MCF 10A (cell line): Measurements from ENCODE around the gene YPEL2. TPM values are rescaled to one million over a fixed set of nuclear protein-coding genes. Genes with fewer than 3 reads are reported as not detected.
"Not testable (repeated sequence)": the region's sequence is repeated elsewhere in the genome, so short reads cannot be mapped to it uniquely, and the experiment has no call there.

Experiments used
- BruUV-seq: library from RNA; stranded (reverse); fragments of 400-500 nt; replicated peaks from 2 replicates; lab custom pipeline; 2021; lab: Mats Ljungman, UMichigan
- CTCF ChIA-PET: fragments of 300-600 bp; sonication (Branson Sonifier 250); formaldehyde crosslinking; extraction: SDS; loops from one replicate; lab custom pipeline; 2021; ENCODE audit warnings: antibody characterized with exemption, inconsistent platforms; lab: Yijun Ruan, JAX
- POLR2A ChIA-PET: fragments of 300-600, 350-650 bp; sonication (Branson Sonifier 250); formaldehyde crosslinking; extraction: SDS; loops from one replicate; lab custom pipeline; 2020; ENCODE audit warnings: antibody characterized with exemption, inconsistent platforms; lab: Yijun Ruan, JAX
- DNase-seq: peaks from one replicate; pipeline ENCODE4 v3.0.0-alpha.2; 2018; ENCODE audit not compliant: unreplicated experiment
- H3K27ac Mint-ChIP-seq: one replicate; pipeline ENCODE4 v1.8.0; 2022; ENCODE audit warnings: mild to moderate bottlenecking, low read depth, mixed read lengths; ENCODE audit not compliant: unreplicated experiment
- H3K27me3 Mint-ChIP-seq: one replicate; pipeline ENCODE4 v1.8.0; 2022; ENCODE audit warnings: mixed read lengths; ENCODE audit not compliant: insufficient read depth, unreplicated experiment
- H3K36me3 Mint-ChIP-seq: one replicate; pipeline ENCODE4 v1.8.0; 2022; ENCODE audit warnings: mild to moderate bottlenecking, moderate library complexity, mixed read lengths; ENCODE audit not compliant: insufficient read depth, unreplicated experiment
- H3K4me1 Mint-ChIP-seq: one replicate; pipeline ENCODE4 v1.8.0; 2022; ENCODE audit warnings: mixed read lengths; ENCODE audit not compliant: insufficient read depth, unreplicated experiment
- H3K4me3 Mint-ChIP-seq: one replicate; pipeline ENCODE4 v1.8.0; 2022; ENCODE audit warnings: mild to moderate bottlenecking, moderate library complexity, mixed read lengths; ENCODE audit not compliant: unreplicated experiment
- H3K9me3 Mint-ChIP-seq: one replicate; pipeline ENCODE4 v1.8.0; 2022; ENCODE audit warnings: mixed read lengths; ENCODE audit not compliant: unreplicated experiment
- CTCF ChIP-seq: fragments of 200-600 bp; IDR thresholded peaks from one replicate; pipeline ENCODE4 v1.8.0; 2022; ENCODE audit warnings: antibody characterized with exemption, mild to moderate bottlenecking; ENCODE audit not compliant: unreplicated experiment
- intact Hi-C: fragments of 100-400 bp; cut with micrococcal nuclease; formaldehyde crosslinking; loops from 2 replicates; pipeline ENCODE4 v1.14.1; 2022
- total RNA-seq: library from RNA; stranded (reverse); gene quantifications from 2 replicates; pipeline ENCODE4 v1.2.3, GENCODE V29; 2022

The YPEL2 gene
- total RNA-seq, 1 experiment from 2014 or later, result 2.1 TPM

GRCh38 chr17:59289981-59290301 lies 41.5 kb upstream of the YPEL2 start:
- H3K27ac Mint-ChIP-seq, result no peak overlapping the region
- no peaks in the 10 kb centered on the region for H3K9me3 Mint-ChIP-seq
- intact Hi-C loops, result no loop called here
- TF ChIP-seq CTCF, result no peak
- ChIA-PET POLR2A (interaction anchor here (0.7 kb wide), 1 partner anchor 17 kb away, joined by 5 read pairs; no protein-coding TSS in a partner anchor), CTCF (no interaction called here)
- H3K36me3 Mint-ChIP-seq, result no peaks in the 10 kb centered on the region
- no peak for DNase-seq
- no peaks in the 10 kb centered on the region for H3K4me1 Mint-ChIP-seq
- no peaks in the 10 kb centered on the region for H3K27me3 Mint-ChIP-seq
- H3K4me3 Mint-ChIP-seq, result no peak overlapping the region
- BruUV-seq, result no TSS peak

- POLR2A ChIA-PET, H3K4me3 Mint-ChIP-seq, H3K27me3 Mint-ChIP-seq, intact Hi-C loops, H3K27ac Mint-ChIP-seq, BruUV-seq, H3K36me3 Mint-ChIP-seq, H3K9me3 Mint-ChIP-seq, CTCF ChIA-PET, H3K4me1 Mint-ChIP-seq, DNase-seq: not testable (repeated sequence)
Observed at GRCh38 chr17:59290302-59290998, 41.0 kb upstream of the YPEL2 start.

GRCh38 chr17:59292174-59292523 lies 39.3 kb upstream of the YPEL2 start:
- intact Hi-C loops, result no loop called here
- H3K27me3 Mint-ChIP-seq, result no peaks in the 10 kb centered on the region
- DNase-seq, result no peak
- no peaks in the 10 kb centered on the region for H3K9me3 Mint-ChIP-seq
- BruUV-seq, result no TSS peak
- no peak for TF ChIP-seq CTCF
- H3K27ac Mint-ChIP-seq, result no peak overlapping the region
- H3K4me1 Mint-ChIP-seq, result no peaks in the 10 kb centered on the region
- H3K36me3 Mint-ChIP-seq, result no peaks in the 10 kb centered on the region
- CTCF ChIA-PET, result interaction anchor here (0.5 kb wide), 1 partner anchor 20 kb away, joined by 4 read pairs; no protein-coding TSS in a partner anchor
- H3K4me3 Mint-ChIP-seq, result no peak overlapping the region
- POLR2A ChIA-PET, result no interaction called here

- no TSS peak for BruUV-seq
- no peaks in the 10 kb centered on the region for H3K27me3 Mint-ChIP-seq
- H3K4me1 Mint-ChIP-seq, result no peaks in the 10 kb centered on the region
- no peak overlapping the region for H3K4me3 Mint-ChIP-seq
- no peak for DNase-seq
- ChIA-PET CTCF (interaction anchor here (1.0 kb wide), 1 partner anchor 145 kb away, joined by 3 read pairs; no protein-coding TSS in a partner anchor), POLR2A (no interaction called here)
- no peak for TF ChIP-seq CTCF
- H3K9me3 Mint-ChIP-seq, result no peaks in the 10 kb centered on the region
- no peak overlapping the region for H3K27ac Mint-ChIP-seq
- no peaks in the 10 kb centered on the region for H3K36me3 Mint-ChIP-seq
- intact Hi-C loops, result no loop called here
Observed at GRCh38 chr17:59296190-59296589, 35.3 kb upstream of the YPEL2 start.
